ENCODE measurements around the gene YLPM1. TPM values are rescaled to one million over a fixed set of nuclear protein-coding genes. Genes with fewer than 3 reads are reported as not detected.
A peak's percentile ranks its signal among the peaks of the same experiment; 100 is the strongest.

YLPM1 gene, protein sequence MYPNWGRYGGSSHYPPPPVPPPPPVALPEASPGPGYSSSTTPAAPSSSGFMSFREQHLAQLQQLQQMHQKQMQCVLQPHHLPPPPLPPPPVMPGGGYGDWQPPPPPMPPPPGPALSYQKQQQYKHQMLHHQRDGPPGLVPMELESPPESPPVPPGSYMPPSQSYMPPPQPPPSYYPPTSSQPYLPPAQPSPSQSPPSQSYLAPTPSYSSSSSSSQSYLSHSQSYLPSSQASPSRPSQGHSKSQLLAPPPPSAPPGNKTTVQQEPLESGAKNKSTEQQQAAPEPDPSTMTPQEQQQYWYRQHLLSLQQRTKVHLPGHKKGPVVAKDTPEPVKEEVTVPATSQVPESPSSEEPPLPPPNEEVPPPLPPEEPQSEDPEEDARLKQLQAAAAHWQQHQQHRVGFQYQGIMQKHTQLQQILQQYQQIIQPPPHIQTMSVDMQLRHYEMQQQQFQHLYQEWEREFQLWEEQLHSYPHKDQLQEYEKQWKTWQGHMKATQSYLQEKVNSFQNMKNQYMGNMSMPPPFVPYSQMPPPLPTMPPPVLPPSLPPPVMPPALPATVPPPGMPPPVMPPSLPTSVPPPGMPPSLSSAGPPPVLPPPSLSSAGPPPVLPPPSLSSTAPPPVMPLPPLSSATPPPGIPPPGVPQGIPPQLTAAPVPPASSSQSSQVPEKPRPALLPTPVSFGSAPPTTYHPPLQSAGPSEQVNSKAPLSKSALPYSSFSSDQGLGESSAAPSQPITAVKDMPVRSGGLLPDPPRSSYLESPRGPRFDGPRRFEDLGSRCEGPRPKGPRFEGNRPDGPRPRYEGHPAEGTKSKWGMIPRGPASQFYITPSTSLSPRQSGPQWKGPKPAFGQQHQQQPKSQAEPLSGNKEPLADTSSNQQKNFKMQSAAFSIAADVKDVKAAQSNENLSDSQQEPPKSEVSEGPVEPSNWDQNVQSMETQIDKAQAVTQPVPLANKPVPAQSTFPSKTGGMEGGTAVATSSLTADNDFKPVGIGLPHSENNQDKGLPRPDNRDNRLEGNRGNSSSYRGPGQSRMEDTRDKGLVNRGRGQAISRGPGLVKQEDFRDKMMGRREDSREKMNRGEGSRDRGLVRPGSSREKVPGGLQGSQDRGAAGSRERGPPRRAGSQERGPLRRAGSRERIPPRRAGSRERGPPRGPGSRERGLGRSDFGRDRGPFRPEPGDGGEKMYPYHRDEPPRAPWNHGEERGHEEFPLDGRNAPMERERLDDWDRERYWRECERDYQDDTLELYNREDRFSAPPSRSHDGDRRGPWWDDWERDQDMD (N-terminal part only)
- 52.9 TPM for polyA plus RNA-seq
- long read RNA-seq, donor 1, full-length matches to known transcripts = 6 of 6 reads
- long read RNA-seq, donor 1, partial matches to known transcripts = 0 of 6 reads
- long read RNA-seq, donor 1, other reads (novel, unspliced or antisense) = 0 of 6 reads
- long read RNA-seq, donor 2, transcript YLPM1-204 (2 exons, 2,085 nt) = major isoform, 6 of 27 reads
- long read RNA-seq, donor 2, partial matches to known transcripts = 19 of 27 reads
- long read RNA-seq, donor 2, other reads (novel, unspliced or antisense) = 0 of 27 reads
- long read RNA-seq, donor 3 = 0 reads
- long read RNA-seq, donor 4 = 0 reads
- long read RNA-seq, donor 5, full-length matches to known transcripts = 2 of 2 reads
- long read RNA-seq, donor 5, partial matches to known transcripts = 0 of 2 reads
- long read RNA-seq, donor 5, other reads (novel, unspliced or antisense) = 0 of 2 reads
- long read RNA-seq, donor 6, partial matches to known transcripts = 0 of 4 reads
- long read RNA-seq, donor 6, other reads (novel, unspliced or antisense) = 0 of 4 reads
- long read RNA-seq, donor 7, partial matches to known transcripts = 0 of 2 reads
- long read RNA-seq, donor 7, other reads (novel, unspliced or antisense) = 0 of 2 reads
- long read RNA-seq, donor 8, transcript YLPM1-204 (2 exons, 2,085 nt) = major isoform, 7 of 30 reads
- long read RNA-seq, donor 8, partial matches to known transcripts = 22 of 30 reads
- long read RNA-seq, donor 8, other reads (novel, unspliced or antisense) = 0 of 30 reads
- long read RNA-seq, donor 9, partial matches to known transcripts = 0 of 3 reads
- long read RNA-seq, donor 9, other reads (novel, unspliced or antisense) = 0 of 3 reads
- long read RNA-seq, donor 10, transcript YLPM1-204 (2 exons, 2,085 nt) = major isoform, 6 of 18 reads
- long read RNA-seq, donor 10, partial matches to known transcripts = 11 of 18 reads
- long read RNA-seq, donor 10, other reads (novel, unspliced or antisense) = 0 of 18 reads
- long read RNA-seq, donor 11, transcript YLPM1-204 (2 exons, 2,085 nt) = major isoform, 6 of 6 reads
- long read RNA-seq, donor 11, partial matches to known transcripts = 0 of 6 reads
- long read RNA-seq, donor 11, other reads (novel, unspliced or antisense) = 0 of 6 reads

DNA sequence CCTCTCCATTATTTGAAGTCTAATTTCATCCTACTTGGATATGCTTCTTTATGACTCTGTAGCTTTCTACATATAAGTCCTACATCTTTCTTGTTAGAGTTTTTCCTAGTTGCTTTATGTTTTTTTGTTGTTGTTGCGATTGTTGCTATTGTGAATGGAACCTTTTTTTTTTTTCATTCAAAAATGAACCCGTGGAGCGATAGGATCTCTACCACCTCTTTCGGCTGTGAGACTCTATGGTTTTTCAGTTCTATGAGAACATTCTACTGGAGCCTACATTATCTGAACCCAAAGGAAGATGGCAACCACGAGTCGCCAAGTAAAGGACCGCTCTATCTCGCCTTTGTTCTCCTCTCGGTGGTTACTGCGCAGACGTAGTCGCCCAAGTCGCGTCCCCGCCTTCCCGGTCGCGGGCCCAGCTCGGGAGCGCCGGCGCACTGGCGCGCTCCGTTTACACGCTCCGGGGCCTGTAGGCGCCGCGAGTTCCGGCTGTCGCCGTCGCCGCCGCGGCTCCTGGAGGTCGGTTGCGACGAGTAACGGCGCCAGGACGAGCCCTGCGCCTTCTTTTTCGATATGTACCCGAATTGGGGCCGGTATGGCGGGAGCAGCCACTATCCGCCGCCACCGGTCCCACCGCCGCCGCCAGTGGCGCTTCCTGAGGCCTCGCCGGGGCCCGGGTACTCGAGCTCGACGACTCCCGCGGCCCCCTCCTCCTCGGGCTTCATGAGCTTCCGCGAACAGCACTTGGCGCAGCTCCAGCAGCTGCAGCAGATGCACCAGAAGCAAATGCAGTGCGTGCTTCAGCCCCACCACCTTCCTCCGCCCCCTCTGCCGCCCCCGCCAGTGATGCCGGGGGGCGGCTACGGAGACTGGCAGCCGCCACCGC, at the start of gene YLPM1:
Gene YLPM1 (plus strand): TSS at position 400 of the 886 bp plus-strand sequence. CDS start 174 bp downstream, at position 574.
- H3K27ac ChIP-seq (ENCODE audit: low read length) = peak within 1 kb of the TSS; percentile 74
- H3K4me3 ChIP-seq (ENCODE audit: low read length) = peak within 1 kb of the TSS; percentile 91
- DNase-seq = peak; percentile 95 to 97
- no CpG with 5 or more reads among the region's 76 CpGs for WGBS (ENCODE audit: insufficient coverage, low lambda C conversion rate)
- peaks cover 3% of the 10 kb centered on the region for H3K4me1 ChIP-seq (ENCODE audit: control insufficient read depth, insufficient read depth, low read length)
- no peaks in the 10 kb centered on the region for H3K9me3 ChIP-seq (ENCODE audit: control insufficient read depth, low read depth, low read length)
- no peaks in the 10 kb centered on the region for H3K27me3 ChIP-seq (ENCODE audit: control insufficient read depth, insufficient read depth, low read length)
- H3K36me3 ChIP-seq (ENCODE audit: control insufficient read depth, insufficient read depth, low read length) = peaks cover 2% of the 10 kb centered on the region

DNA sequence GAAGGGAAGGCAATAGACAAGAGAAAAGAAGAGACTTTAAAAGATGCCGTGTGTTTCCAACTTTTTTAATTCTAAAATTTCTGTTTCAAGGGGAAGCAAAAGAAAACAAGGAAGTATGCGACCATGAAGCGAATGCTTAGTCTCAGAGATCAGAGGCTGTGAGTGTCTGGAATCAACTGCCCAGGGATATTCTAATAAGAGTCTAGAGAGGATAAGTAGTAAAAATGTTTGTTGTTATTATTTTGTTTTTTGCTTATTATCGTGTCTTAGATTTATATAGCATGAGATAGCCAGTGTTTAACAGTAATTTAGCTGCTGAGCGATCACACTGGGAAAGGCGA, 49.8 kb upstream of the YLPM1 start:
- no peaks in the 10 kb centered on the region for H3K9me3 ChIP-seq (ENCODE audit: control insufficient read depth, low read depth, low read length)
- 0% methylated on average over 1 of the region's 6 CpGs for WGBS (ENCODE audit: insufficient coverage, low lambda C conversion rate)
- H3K4me3 ChIP-seq (ENCODE audit: low read length) = peak overlapping the region; percentile 99
- H3K36me3 ChIP-seq (ENCODE audit: control insufficient read depth, insufficient read depth, low read length) = peaks cover 22% of the 10 kb centered on the region
- H3K27me3 ChIP-seq (ENCODE audit: control insufficient read depth, insufficient read depth, low read length) = no peaks in the 10 kb centered on the region
- H3K4me1 ChIP-seq (ENCODE audit: control insufficient read depth, insufficient read depth, low read length) = peaks cover 12% of the 10 kb centered on the region
- DNase-seq = no peak
- H3K27ac ChIP-seq (ENCODE audit: low read length) = peak overlapping the region; percentile 58

DNA sequence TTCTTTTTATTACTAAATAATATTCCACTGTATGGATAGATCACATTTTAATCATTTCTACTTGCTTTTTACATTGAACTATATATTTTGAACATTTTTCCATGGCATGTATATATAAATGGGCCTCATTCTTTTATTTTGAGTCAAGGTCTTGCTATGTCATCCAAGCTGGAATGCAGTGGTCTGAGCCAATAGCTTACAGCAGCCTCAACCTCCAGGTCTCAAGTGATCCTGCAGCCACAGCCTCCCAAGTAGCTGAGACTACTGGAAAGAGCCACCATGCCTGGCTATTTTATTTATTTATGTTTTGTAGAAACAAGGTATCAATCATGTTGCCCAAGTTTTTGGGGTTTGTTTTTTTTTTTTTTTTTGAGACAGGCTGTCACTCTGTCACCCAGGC, 42.6 kb upstream of the YLPM1 start:
- Histone ChIP-seq H3K27me3 (ENCODE audit: control insufficient read depth, insufficient read depth, low read length) (no peaks in the 10 kb centered on the region), H3K9me3 (ENCODE audit: control insufficient read depth, low read depth, low read length) (no peaks in the 10 kb centered on the region), H3K36me3 (ENCODE audit: control insufficient read depth, insufficient read depth, low read length) (peaks cover 46% of the 10 kb centered on the region), H3K4me3 (ENCODE audit: low read length) (no peak overlapping the region), H3K27ac (ENCODE audit: low read length) (no peak overlapping the region), H3K4me1 (ENCODE audit: control insufficient read depth, insufficient read depth, low read length) (no peaks in the 10 kb centered on the region)
- no peak for DNase-seq

DNA sequence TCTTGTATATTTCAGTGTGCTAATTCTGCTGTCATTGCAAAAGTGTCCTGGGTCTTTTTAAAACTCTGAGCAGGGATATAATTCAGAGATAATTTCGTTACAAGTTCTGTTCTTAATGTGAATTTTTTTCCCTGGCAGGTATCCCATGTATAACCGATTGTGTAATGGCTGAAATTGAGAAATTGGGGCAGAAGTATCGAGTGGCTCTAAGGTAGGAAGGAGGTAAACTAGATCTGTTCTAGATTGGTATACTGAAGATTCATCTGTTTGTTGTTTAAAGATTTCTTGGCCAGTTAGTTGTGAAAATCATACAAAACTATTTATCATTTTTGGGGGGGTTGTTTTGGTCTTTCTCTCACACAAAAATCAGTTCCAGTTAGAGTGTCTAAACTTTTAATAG, 40.0 kb upstream of the YLPM1 start:
- Histone ChIP-seq H3K36me3 (ENCODE audit: control insufficient read depth, insufficient read depth, low read length) (peaks cover 33% of the 10 kb centered on the region), H3K4me1 (ENCODE audit: control insufficient read depth, insufficient read depth, low read length) (no peaks in the 10 kb centered on the region), H3K27me3 (ENCODE audit: control insufficient read depth, insufficient read depth, low read length) (no peaks in the 10 kb centered on the region), H3K27ac (ENCODE audit: low read length) (no peak overlapping the region), H3K9me3 (ENCODE audit: control insufficient read depth, low read depth, low read length) (no peaks in the 10 kb centered on the region), H3K4me3 (ENCODE audit: low read length) (no peak overlapping the region)
- no peak for DNase-seq
- 100% methylated on average over 1 of the region's 3 CpGs for WGBS (ENCODE audit: insufficient coverage, low lambda C conversion rate)

DNA sequence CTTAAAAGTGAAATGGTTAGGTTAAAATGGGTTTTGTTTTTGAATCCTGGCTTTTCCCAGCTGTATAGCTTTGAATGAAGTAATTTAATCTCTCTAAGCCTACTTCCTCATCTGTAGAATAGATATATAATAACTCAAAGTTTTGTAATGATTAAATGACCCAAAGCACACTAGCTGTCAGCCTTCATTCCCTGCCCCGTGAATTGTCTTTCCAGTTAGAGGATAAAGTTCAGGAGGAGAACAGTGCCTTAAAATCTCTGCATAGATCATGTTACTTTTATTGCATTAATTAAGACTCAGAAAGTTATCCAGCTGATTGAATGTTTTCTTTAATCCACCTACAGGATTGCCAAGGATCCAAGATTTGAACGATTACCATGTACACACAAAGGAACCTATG, 30.7 kb upstream of the YLPM1 start:
- H3K4me1 ChIP-seq (ENCODE audit: control insufficient read depth, insufficient read depth, low read length) = peaks cover 24% of the 10 kb centered on the region
- no peak overlapping the region for H3K27ac ChIP-seq (ENCODE audit: low read length)
- WGBS (ENCODE audit: insufficient coverage, low lambda C conversion rate) = 43% methylated on average over 1 of the region's 2 CpGs
- no peak overlapping the region for H3K4me3 ChIP-seq (ENCODE audit: low read length)
- DNase-seq = peak in 1 of 2 donors; percentile 42
- peaks cover 18% of the 10 kb centered on the region for H3K36me3 ChIP-seq (ENCODE audit: control insufficient read depth, insufficient read depth, low read length)
- H3K27me3 ChIP-seq (ENCODE audit: control insufficient read depth, insufficient read depth, low read length) = no peaks in the 10 kb centered on the region
- no peaks in the 10 kb centered on the region for H3K9me3 ChIP-seq (ENCODE audit: control insufficient read depth, low read depth, low read length)

DNA sequence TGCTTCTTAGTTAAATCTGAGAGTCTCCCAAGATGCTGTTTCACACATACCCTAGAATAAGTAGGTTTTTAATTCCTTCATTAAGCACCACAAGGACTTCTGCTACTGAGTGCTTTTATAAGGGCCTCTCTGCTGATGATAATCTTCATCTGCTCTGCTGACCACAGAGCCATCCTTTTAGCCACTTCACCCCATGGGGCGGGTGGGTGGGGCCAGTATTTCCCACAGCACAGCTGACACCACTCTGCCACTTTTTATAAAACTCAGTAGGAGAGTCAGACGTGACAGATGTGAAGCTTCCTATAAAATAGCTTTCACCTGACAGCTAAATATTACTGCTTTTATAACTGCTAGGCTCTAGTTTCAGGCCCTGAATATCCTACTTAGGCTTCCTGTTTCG, 29.9 kb upstream of the YLPM1 start:
- H3K4me3 ChIP-seq (ENCODE audit: low read length) = no peak overlapping the region
- H3K4me1 ChIP-seq (ENCODE audit: control insufficient read depth, insufficient read depth, low read length) = peaks cover 24% of the 10 kb centered on the region
- H3K27me3 ChIP-seq (ENCODE audit: control insufficient read depth, insufficient read depth, low read length) = no peaks in the 10 kb centered on the region
- H3K36me3 ChIP-seq (ENCODE audit: control insufficient read depth, insufficient read depth, low read length) = peaks cover 18% of the 10 kb centered on the region
- H3K27ac ChIP-seq (ENCODE audit: low read length) = no peak overlapping the region
- WGBS (ENCODE audit: insufficient coverage, low lambda C conversion rate) = 60% methylated on average over 1 of the region's 3 CpGs
- no peak for DNase-seq
- H3K9me3 ChIP-seq (ENCODE audit: control insufficient read depth, low read depth, low read length) = no peaks in the 10 kb centered on the region

DNA sequence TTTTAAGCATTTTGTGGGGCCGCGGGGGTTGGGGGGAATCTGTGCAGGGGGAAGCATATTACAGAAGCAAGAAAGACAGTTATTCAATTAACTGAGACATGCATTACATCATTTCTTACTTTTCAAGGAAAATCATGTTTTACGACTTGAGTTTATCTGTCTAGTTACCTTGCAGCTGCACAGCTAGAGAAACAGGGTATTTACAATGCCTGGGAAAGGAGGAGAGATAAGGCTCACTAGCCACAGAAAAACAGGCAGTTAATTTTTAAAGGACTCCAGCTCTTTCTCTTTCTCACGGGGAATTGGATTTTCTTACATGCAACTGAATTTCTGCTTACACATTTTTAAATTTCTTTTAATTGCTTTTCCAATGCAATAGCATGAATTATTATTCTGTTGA, 28.0 kb upstream of the YLPM1 start:
- peak overlapping the region; percentile 47 for H3K27ac ChIP-seq (ENCODE audit: low read length)
- H3K4me1 ChIP-seq (ENCODE audit: control insufficient read depth, insufficient read depth, low read length) = peaks cover 24% of the 10 kb centered on the region
- peak; percentile 22 to 59 for DNase-seq
- no peak overlapping the region for H3K4me3 ChIP-seq (ENCODE audit: low read length)
- no CpG with 5 or more reads among the region's 4 CpGs for WGBS (ENCODE audit: insufficient coverage, low lambda C conversion rate)
- H3K9me3 ChIP-seq (ENCODE audit: control insufficient read depth, low read depth, low read length) = no peaks in the 10 kb centered on the region
- peaks cover 20% of the 10 kb centered on the region for H3K36me3 ChIP-seq (ENCODE audit: control insufficient read depth, insufficient read depth, low read length)
- H3K27me3 ChIP-seq (ENCODE audit: control insufficient read depth, insufficient read depth, low read length) = no peaks in the 10 kb centered on the region

DNA sequence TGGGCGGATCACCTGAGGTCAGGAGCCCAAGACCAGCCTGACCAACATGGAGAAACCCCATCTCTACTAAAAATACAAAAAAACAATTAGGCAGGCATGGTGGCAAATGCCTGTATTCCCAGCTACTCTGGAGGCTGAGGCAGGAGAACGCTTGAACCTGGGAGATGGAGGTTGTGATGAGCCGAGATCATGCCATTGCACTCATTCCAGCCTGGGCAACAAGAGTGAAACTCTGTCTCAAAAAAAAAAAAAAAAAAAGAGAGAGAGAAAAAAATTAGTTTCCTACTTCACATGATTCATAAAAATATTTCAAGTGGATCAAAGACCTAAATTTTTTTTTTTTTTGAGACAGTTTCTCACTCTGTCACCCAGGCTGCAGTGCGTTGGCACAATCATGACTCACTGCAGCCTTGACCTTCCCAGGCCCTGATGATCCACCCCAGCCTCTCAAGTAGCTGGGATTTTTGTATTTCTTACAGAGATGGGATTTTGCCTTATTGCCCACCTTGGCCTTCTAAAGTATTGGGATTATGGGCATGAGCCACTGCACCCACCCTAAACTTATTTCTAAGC, 25.3 kb upstream of the YLPM1 start:
- Histone ChIP-seq H3K36me3 (ENCODE audit: control insufficient read depth, insufficient read depth, low read length) (peaks cover 15% of the 10 kb centered on the region), H3K9me3 (ENCODE audit: control insufficient read depth, low read depth, low read length) (no peaks in the 10 kb centered on the region), H3K4me1 (ENCODE audit: control insufficient read depth, insufficient read depth, low read length) (peaks cover 17% of the 10 kb centered on the region), H3K4me3 (ENCODE audit: low read length) (no peak overlapping the region), H3K27me3 (ENCODE audit: control insufficient read depth, insufficient read depth, low read length) (no peaks in the 10 kb centered on the region), H3K27ac (ENCODE audit: low read length) (no peak overlapping the region)
- DNase-seq = no peak
- 100% methylated on average over 1 of the region's 4 CpGs for WGBS (ENCODE audit: insufficient coverage, low lambda C conversion rate)

All from large intestine (tissue), 12 donors.